ENCODE measurements around the gene GLUL.
"Not testable (repeated sequence)": the region's sequence is repeated elsewhere in the genome, so short reads cannot be mapped to it uniquely, and the experiment has no call there.

GLUL gene

DNA sequence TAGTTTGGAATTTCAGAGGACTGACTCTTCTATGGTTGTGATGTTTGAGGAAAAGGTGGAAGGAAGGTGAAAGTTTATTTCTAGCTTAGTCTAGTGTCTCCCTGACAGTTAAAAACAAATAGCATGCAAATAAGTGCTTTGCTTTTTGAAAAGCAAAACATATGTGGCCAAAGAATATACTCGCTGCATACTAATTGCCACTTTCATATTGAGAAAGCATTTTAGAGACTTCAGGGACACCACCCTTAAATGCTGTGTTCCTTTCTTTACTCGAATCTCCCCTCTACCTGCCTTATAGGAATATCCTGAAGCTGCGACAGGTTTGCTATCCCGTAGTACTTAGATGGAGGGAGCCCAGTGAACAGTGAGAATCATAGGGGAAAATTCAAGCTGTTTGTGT, 23.2 kb downstream of the GLUL start:
- DNase-seq (ENCODE audit: low read depth in 1 of 2, low spot score in 1 of 2): no peak

DNA sequence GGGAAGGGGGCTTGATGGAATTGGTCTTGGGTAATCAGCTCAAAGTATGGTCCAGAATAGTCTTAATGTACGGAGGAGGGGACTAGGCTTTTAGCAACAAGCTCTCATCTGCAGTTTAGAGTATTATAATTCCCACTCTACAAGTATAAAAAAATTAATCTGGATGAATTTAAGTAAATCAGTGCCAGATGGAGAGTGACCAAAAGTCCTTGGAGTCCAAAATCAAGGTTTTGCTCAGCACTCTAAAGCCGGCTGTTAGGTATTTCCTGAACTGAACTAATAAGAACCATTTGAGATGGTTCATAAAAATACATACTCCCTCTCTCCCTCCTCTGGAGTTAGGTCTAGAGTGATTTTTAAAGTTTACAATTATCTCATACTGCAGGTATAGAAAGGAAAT, 23.7 kb downstream of the GLUL start:
- no peak for DNase-seq (ENCODE audit: low read depth in 1 of 2, low spot score in 1 of 2)

DNA sequence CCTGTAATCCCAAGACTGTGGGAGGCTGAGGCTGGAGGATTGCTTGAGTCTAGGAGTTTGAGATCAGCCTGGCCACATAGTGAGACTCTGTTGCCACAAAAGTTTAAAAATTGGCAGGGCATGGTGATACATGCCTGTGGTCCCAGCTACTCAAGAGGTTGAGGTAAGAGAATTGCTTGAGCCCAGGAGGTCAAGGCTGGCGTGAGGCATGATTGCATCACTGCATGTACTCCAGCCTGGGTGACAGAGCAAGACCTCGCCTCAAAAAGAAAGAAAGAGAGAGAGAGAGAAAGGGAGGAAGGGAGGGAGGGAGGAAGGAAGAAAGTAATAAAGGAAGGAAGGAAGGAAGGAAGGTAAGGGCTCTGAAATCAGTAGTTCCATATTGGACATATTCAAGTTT, 25.0 kb downstream of the GLUL start:
- no peak for DNase-seq (ENCODE audit: low read depth in 1 of 2, low spot score in 1 of 2)

DNA sequence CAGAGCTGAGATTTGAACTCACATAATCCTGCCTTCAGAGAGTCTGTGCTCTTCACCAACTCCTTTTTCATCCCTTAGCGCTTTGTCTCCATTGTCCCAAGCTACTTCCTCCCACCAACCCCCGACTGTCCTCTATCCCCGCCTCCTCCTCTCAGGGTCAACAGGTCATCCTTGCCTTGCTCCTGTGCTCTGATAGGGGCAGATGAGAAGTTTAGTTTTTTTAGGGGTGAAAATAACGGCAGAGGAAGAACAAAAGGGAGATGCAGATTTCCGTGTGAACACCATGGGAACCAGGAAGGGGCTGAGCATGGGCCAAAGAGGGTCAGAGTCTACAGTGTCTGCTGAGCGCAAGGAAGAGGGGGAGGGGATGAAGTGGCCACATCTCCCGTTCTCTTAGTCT, 31.9 kb downstream of the GLUL start:
- DNase-seq (ENCODE audit: low read depth in 1 of 2, low spot score in 1 of 2): no peak

DNA sequence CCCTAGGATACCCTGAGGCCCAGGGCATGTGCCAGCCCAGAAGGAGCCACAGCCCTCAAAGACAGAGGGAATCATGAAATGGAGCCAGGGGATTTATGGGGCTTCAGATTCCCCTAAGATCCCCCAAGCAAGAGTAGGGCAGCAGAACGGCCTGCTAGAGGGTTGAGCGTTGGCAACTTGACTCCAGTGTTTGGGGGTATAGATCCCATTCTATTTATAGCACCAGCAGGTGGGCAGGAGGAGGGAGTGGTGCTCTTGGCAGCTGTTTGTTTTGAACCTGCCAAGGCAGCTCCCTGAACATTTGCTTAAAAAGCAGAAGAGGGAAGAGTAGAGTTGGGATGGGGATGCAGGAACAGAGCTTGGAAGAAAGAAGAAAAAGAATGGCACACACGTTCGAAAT, 33.7 kb downstream of the GLUL start:
- no peak for DNase-seq (ENCODE audit: low read depth in 1 of 2, low spot score in 1 of 2)

DNA sequence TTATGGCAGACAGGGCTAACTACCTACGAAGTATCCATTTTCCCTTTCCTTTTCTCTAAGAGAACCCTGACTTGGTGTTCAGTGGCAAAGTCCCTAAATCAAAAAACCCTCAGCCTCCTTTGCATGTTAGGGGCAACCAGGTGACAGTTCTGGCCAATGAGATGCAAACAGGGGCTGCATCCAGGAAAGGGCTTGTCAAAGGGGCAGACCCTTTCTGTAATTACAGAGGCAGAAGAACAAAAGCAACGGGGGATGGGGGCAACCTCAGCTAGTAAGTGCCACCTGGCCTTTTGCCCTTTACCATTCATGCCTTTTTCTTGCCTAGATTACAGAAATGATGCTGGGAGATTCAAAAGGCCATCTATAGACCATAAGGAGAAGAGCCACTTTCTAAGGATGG, 34.4 kb downstream of the GLUL start:
- no peak for DNase-seq (ENCODE audit: low read depth in 1 of 2, low spot score in 1 of 2)

DNA sequence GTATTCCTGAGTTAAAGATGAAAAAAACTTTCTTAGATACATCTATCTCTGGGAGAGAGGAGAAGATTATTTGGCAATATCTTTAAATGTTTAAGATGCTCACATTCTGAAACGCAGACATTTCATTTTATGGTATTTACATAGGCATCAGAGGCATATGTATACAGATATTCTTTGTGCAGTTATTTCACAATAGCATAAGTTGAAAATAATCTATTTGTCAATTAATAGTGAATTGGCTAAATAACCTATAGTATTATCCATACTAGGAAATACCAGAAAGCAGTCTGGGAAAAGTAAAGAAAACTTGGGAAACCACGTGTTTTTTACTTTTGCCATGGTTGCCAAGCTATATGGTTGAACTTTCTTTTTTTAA, 35.9 kb downstream of the GLUL start:
- no peak for DNase-seq (ENCODE audit: low read depth in 1 of 2, low spot score in 1 of 2)

DNA sequence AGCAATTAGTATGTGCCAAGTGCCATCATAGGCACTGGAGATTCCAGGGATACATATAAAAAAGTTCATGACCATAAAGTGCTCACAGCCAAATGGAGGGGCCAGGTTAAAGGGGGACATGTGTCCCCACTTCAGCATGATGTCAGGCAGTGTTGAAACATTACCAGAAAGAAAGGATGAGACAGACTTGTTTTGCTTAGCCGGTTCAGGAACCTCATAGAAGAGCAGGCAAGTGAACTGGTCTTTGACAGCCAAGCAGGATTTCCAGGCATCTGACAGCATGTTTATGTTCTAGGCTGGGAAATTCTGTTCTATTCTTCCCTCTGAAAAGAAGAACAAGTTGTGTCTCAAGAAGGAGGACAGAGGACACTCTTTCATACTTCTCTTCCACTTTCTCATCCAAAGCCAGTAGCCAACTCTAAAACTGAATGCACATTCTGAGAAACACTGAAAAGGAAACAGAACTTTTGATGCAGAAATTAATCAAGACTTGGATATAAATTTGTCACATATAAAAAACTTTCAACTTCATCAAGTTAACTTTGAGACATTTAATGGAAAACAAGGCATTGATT, 39.7 kb downstream of the GLUL start:
- no peak for DNase-seq (ENCODE audit: low read depth in 1 of 2, low spot score in 1 of 2)

DNA sequence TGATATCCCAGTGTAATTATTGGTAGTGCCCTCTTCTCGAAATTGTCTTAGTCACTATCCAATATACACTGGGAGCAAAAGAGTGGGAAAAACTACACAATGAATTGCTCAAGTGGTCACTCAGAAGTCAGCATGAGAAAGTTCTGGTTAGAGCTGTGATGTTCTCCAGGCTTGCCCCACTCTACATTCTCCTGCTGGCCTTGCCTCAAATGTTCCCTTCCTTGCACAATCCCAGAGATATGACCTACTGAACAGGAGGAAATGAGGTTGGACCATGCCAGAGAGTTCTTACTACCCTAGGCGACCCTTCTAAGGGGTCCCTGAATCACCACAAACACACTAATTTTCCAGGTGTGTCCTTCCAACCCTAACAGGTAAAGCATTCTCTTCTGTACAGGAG, 40.8 kb downstream of the GLUL start:
- no peak for DNase-seq (ENCODE audit: low read depth in 1 of 2, low spot score in 1 of 2)

DNA sequence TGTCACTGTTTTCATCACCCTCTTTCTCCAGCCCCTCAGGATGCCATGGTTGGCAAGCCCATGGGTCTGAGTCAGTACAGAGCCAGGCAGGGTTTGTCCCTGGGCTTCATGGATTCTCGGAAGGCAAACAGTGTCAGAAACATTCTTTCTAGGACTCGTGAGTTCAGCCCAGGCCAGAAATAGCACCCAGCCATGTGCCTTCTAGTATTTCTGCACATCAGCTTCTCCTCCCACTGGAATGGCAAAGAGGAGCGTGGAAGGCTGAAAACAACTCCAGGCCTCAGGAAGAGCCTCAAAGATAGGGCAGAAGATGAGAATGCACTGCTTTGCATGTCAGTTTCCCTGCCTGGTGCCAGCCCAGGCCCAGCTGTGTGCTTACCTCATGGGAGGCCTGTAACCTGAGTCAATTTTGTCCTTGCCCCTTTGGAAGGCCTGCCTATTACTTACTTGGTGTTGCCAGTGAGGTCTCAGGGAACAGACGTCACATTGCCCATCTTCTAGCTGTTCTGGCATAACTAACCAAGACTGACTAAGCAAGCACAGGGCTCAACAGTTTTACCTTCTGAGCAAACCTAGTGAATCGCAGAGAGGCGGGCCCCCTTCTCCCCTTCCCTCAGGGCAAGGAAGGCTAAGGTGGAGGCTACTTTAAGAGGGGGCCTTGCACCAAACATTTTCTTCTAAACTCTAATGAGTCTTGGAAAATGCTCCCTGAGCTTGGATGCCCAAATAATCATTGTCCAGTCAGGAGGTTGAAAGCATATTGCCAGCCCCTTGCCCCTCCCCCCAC, 42.4 kb downstream of the GLUL start:
- DNase-seq (ENCODE audit: low read depth in 1 of 2, low spot score in 1 of 2): no peak

DNA sequence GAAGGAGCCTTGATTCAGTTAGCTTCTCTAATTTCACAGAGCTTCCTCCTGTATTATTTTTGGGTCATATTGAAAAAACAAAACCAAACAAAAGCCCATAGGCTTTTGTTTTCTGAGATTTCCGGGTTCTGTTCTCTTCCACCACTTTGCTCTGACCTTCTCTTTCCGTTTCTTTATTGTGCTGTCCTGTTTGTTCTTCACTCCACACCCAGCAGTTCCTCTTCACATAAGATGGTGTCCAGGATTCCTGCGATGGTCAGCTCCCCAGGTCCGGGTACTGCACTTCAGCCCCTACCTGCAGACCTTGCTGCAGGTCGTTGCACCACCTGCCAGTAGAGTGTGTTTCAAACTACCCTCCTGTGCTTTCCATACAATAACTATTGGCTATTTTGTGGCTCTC, 44.6 kb downstream of the GLUL start:
- DNase-seq (ENCODE audit: low read depth in 1 of 2, low spot score in 1 of 2): no peak

DNA sequence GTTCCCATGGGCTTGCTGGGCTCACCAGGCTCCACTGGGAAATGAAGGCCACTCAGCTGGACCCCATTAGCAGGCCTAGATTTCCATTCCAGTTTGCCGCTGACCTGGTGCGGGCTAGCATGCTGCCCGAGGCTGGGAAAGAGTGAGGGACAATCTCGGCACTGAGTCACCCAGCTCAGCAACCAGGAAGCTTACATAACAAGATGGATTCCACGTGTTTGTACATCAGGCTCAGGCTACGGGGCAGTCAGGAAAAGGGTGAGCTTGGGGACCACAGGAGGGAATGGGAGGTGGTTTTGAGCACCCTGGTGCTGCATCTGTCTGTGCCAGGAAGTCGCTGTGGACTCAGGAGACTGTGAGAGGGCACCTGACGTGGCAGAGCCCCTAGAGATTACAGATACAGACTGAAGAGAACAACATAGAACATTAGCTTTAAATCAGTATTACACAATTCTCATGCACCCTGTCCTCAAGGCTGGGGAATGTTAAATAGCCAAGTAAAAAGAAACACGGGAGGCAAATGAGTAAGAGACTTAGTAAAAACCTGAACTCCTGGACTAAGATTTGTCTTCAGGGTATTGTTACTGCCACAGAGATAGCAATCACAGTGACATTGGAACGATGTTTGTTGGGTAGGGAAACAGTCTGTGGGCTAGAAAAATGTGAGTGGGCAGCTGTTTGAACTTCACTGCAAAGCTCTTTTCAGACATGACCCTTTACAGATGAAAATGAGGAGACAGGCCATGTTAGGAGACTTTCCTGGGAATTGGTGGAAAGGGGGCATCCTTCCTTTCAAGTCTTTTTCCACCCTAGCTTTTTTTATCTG, 51.1 kb downstream of the GLUL start:
- DNase-seq (ENCODE audit: low read depth in 1 of 2, low spot score in 1 of 2): no peak

DNA sequence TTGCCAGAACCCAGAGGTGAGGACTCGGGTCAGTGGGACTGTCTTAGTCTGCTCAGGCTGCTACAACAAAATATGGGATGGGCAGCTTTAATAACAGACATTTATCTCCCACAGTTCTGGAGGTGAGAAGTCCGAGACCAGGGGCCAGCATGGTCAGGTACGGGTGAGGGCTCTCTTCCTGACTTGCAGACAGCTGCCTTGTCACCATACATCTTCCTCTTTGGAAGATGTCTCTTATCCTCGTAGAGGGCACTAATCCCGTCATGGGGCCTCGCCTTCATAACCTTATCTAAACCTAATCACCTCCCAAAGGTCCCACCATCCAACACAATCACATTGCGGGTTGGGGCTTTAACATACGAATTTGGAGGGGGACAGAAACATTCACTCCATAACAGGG, 51.9 kb downstream of the GLUL start:
- no peak for DNase-seq (ENCODE audit: low read depth in 1 of 2, low spot score in 1 of 2)

DNA sequence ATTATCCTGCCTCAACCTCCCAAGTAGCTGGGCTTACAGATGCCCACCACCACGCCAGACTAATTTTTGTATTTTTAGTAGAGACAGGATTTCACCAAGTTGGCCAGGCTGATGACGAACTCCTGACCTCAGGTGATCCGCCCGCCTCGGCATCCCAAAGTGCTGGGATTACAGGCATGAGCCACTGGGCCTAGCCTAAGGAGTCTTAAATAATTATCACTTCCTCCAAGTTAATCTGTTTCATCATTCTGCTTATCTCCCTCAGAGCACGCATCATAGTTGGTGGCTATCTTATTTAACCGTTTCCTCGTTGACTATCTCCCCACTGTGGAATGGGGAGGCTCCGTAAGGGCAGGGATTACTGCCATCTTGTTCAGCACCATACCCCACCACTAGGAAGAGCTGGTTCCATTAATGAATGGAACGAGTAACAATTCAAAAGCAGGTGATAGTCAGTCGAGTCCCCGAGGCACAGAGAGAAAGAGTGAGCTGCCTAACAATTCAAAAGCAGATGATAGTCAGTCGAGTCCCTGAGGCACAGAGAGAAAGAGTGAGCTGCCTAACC, 52.7 kb downstream of the GLUL start:
- DNase-seq (ENCODE audit: low read depth in 1 of 2, low spot score in 1 of 2): no peak

DNA sequence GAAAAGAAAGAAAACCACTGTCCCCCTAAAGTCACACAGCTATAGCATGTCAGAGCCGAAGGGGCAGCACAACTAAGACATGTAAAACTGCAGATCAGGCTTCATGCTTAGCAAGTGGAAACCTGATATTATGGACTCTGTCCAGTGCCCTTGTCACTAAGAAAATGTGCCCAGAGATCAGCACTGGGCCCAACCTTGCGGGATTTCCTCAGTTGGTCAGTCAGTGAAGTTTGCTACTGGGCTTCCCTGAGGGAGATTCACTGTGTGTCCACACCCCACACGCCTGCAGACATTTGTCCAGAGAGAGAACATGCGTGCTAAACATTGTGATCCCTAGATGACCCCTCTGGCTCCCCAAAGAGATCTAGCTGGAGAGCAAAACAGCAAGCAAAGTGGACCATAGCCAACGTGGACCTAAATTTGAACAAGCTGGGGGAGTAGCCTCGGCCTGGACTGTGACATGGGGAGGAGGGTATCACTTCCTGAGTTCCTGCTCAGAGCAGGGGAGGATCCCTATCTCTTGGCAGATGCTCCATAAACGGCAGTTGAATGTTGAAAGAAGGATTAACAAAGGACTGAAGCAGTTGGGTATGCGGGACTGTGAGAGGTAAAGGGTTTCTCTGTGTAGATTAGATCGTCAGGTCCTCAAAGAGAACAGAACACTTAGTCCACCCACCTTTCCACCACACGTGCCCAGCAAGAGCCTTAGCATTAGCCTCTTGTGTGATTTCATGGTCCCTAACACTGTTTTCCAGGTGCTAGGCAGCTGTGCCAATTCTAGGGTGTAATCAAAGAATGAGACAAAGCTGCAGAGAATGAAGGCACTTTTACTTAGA, 53.6 kb downstream of the GLUL start:
- no peak for DNase-seq (ENCODE audit: low read depth in 1 of 2, low spot score in 1 of 2)

DNA sequence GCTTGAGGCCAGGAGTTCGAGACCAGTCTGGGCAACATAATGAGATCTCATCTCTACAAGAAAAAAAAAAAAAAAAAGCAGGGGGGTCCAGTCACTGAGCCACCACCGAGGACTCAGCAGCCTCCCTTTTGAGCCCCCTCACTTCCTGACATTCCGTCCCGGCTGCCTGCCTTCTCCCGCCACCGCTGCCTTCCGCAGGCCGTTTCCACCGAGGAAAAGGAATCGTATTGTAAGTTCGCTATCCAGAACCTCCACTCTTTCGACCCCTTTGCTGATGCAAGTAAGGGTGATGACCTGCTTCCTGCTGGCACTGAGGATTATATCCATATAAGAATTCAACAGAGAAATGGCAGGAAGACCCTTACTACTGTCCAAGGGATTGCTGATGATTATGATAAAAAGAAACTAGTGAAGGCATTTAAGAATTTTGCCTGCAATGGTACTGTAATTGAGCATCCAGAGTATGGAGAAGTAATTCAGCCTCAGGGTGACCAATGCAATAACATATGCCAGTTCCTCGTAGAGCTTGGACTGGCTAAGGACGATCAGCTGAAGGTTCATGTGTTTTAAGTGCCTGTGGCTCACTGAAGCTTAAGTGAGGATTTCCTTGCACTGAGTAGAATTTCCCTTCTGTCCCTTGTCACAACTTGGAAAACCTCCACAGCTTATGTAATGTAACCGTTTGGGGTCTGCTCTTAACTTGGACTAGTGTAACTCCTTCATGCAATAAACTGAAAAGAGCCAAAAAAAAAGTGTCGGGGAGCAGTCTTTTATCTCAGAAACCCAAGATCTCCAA, 55.6 kb downstream of the GLUL start:
- DNase-seq (ENCODE audit: low read depth in 1 of 2, low spot score in 1 of 2): no peak

DNA sequence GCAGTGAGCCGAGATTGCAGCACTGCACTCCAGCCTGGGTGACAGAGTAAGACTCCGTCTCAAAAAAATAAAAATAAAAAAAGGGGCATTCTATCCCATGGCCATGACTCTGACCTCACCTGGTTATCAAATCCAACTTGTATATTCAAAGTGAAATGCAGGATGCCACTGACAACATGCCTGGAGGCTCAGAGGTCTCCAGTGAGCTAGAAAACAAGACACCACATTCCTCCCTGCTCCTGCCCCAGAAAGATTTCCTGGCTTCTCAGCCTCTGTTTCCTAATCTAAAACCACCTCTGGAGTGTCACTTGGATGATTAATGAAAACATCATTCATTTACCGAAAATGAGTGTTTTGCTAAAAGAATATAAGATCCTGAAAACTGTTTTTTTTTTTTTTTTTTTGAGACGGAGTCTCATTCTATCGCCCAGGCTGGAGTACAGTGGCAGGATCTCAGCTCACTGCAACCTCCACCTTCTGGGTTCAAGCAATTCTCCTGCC, 58.5 kb downstream of the GLUL start:
- DNase-seq (ENCODE audit: low read depth in 1 of 2, low spot score in 1 of 2): not testable (repeated sequence)

DNA sequence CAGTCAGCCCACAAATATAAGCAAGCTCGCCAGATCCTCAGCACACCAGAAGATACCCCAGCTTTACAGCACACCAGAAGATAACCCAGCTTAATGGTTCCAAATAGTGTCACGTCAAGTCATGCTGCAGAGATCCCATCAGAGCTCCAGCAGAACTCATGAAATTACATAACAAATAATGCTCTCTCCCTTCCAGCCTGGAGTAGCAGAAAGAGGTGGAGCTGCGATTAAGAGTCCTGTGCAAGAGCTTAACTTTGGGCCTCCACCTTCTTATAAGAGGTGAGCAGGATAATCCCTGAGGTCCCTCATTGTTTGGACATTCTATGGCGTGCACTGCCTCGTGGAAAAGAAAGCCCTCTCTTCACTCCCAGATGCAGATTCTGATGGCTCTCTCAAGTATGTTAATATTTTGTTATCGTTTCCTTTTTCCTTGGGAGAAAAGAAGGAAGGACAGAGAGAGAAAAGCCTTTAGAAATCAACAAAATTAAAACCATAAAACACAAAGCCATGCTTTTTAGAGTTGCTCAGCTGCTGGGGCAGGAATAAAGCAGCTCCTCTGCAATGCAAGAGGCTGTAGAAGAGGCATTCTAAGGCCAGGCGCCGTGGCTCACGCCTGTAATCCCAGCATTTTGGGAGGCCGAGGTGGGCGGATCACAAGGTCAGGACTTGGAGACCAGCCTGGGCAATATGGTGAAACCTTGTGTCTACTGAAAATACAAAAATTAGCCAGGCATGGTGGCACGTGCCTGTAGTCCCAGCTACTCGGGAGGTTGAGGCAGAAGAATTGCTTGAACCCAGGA, 59.1 kb downstream of the GLUL start:
- no peak for DNase-seq (ENCODE audit: low read depth in 1 of 2, low spot score in 1 of 2)

Data from activated T-helper 1 cell treated with anti-CD3 and anti-CD28 coated beads, Interleukin-2, amount 50 U/mL, for 16 hours (primary cell).